Muscle of leg (tissue), 11 donors: ENCODE results near the gene RGMA. TPM values are rescaled to one million over a fixed set of nuclear protein-coding genes. Genes with fewer than 3 reads are reported as not detected.
"Not testable (repeated sequence)": the region's sequence is repeated elsewhere in the genome, so short reads cannot be mapped to it uniquely, and the experiment has no call there.

ENCODE experiments used
- DNase-seq: peaks from one replicate; pipeline ENCODE4 v3.0.0; 2013
- H3K27ac ChIP-seq: one replicate; pipeline ENCODE4 v1.5.1; 2013; ENCODE audit warnings: mild to moderate bottlenecking, low read length, control low read depth
- H3K27me3 ChIP-seq: one replicate; pipeline ENCODE4 v1.6.1; 2013; ENCODE audit warnings: low read length; ENCODE audit not compliant: control insufficient read depth, insufficient read depth
- H3K36me3 ChIP-seq: one replicate; pipeline ENCODE4 v1.6.1; 2013; ENCODE audit warnings: low read length; ENCODE audit not compliant: control insufficient read depth, insufficient read depth
- H3K4me1 ChIP-seq: one replicate; pipeline ENCODE4 v1.6.1; 2013; ENCODE audit warnings: low read length; ENCODE audit not compliant: control insufficient read depth, insufficient read depth
- H3K4me3 ChIP-seq: one replicate; pipeline ENCODE4 v1.5.1; 2013; ENCODE audit warnings: low read length, control low read depth
- H3K9me3 ChIP-seq: replicated peaks from 2 replicates; pipeline ENCODE4 v1.6.1; 2013; ENCODE audit warnings: low read depth, low read length; ENCODE audit not compliant: control insufficient read depth
- whole genome bisulfite sequencing: methylation state at CpG from one replicate; pipeline ENCODE4 v1.1.5; 2013; ENCODE audit warnings: missing lambda C conversion rate; ENCODE audit not compliant: insufficient coverage; 5-methylcytosine and 5-hydroxymethylcytosine counted together
- polyA plus RNA-seq, 8 donors: library from polyadenylated mRNA; unstranded; fragments of 120-200 nt; gene quantifications; one replicate each; pipeline versions ENCODE4 v1.2.1 to v1.2.3, GENCODE V29; 2013; ENCODE audit warnings: inconsistent platforms in 1 of 8, low replicate concordance in 1 of 8; ENCODE audit not compliant: insufficient read length in 8 of 8, insufficient read depth in 1 of 8
- total RNA-seq: library from RNA; stranded (reverse); fragments of 120-200 nt; gene quantifications from one replicate; pipeline ENCODE4 v1.2.4, GENCODE V29; 2013

The RGMA gene
- total and polyA plus RNA-seq, 9 donors: 16.4 to 90.8 (median 68.9) TPM

- peaks cover 74% of the 10 kb centered on the region for H3K4me1 ChIP-seq
- H3K4me3 ChIP-seq: peak overlapping the region; percentile 68
- H3K9me3 ChIP-seq: no peaks in the 10 kb centered on the region
- peak; percentile 71 for DNase-seq
- H3K36me3 ChIP-seq: peaks cover 26% of the 10 kb centered on the region
- peaks cover 33% of the 10 kb centered on the region for H3K27me3 ChIP-seq
- H3K27ac ChIP-seq: peak overlapping the region; percentile 39
- WGBS: 42% methylated on average over 6 of the region's 10 CpGs
Observed at GRCh38 chr15:93070132-93070531, 18.9 kb downstream of the RGMA start.

- Histone ChIP-seq H3K27ac (no peak overlapping the region), H3K4me1 (peaks cover 75% of the 10 kb centered on the region), H3K4me3 (no peak overlapping the region), H3K27me3 (peaks cover 26% of the 10 kb centered on the region), H3K36me3 (peaks cover 41% of the 10 kb centered on the region), H3K9me3 (no peaks in the 10 kb centered on the region)
- no peak for DNase-seq
- WGBS: no CpG with 5 or more reads among the region's 6 CpGs
Observed at GRCh38 chr15:93068581-93069199, 20.3 kb downstream of the RGMA start.

- WGBS: 60% methylated on average over 4 of the region's 4 CpGs
- Histone ChIP-seq H3K27ac (no peak overlapping the region), H3K4me1 (peaks cover 79% of the 10 kb centered on the region)
Observed at GRCh38 chr15:93067649-93068085, 21.3 kb downstream of the RGMA start.

GRCh38 chr15:93066834-93067648, 22.0 kb downstream of the RGMA start:
- Histone ChIP-seq H3K9me3 (no peaks in the 10 kb centered on the region), H3K27me3 (peaks cover 13% of the 10 kb centered on the region), H3K27ac (no peak overlapping the region), H3K4me3 (no peak overlapping the region), H3K36me3 (peaks cover 46% of the 10 kb centered on the region), H3K4me1 (peaks cover 86% of the 10 kb centered on the region)
- WGBS: 41% methylated on average over 5 of the region's 7 CpGs
- DNase-seq: no peak

More at GRCh38 chr15:93067649-93068085, 21.3 kb downstream of the RGMA start:
- no peak overlapping the region for H3K4me3 ChIP-seq
- DNase-seq: no peak
- H3K9me3 ChIP-seq: no peaks in the 10 kb centered on the region
- peaks cover 19% of the 10 kb centered on the region for H3K27me3 ChIP-seq
- H3K36me3 ChIP-seq: peaks cover 46% of the 10 kb centered on the region

GRCh38 chr15:93066224-93066681, 22.8 kb downstream of the RGMA start:
- DNase-seq: no peak
- Histone ChIP-seq H3K27me3 (peaks cover 6% of the 10 kb centered on the region), H3K4me3 (no peak overlapping the region), H3K4me1 (peaks cover 83% of the 10 kb centered on the region), H3K27ac (no peak overlapping the region), H3K36me3 (peaks cover 44% of the 10 kb centered on the region), H3K9me3 (no peaks in the 10 kb centered on the region)
- WGBS: 91% methylated on average over 38 of the region's 38 CpGs

GRCh38 chr15:93065641-93066045, 23.4 kb downstream of the RGMA start:
- WGBS: 91% methylated on average over 16 of the region's 23 CpGs
- Histone ChIP-seq H3K4me1 (peaks cover 83% of the 10 kb centered on the region), H3K4me3 (no peak overlapping the region), H3K27me3 (peaks cover 1% of the 10 kb centered on the region), H3K27ac (no peak overlapping the region), H3K9me3 (no peaks in the 10 kb centered on the region), H3K36me3 (peaks cover 46% of the 10 kb centered on the region)
- no peak for DNase-seq

- Histone ChIP-seq H3K27ac (peak overlapping the region; percentile 35), H3K9me3 (no peaks in the 10 kb centered on the region), H3K4me1 (peaks cover 83% of the 10 kb centered on the region), H3K4me3 (no peak overlapping the region), H3K27me3 (no peaks in the 10 kb centered on the region), H3K36me3 (peaks cover 52% of the 10 kb centered on the region)
- no peak for DNase-seq
- WGBS: 71% methylated on average over 10 of the region's 23 CpGs
Observed at GRCh38 chr15:93063796-93064690, 25.0 kb downstream of the RGMA start.

GRCh38 chr15:93063262-93063671, 25.7 kb downstream of the RGMA start:
- WGBS: 60% methylated on average over 5 of the region's 8 CpGs
- H3K27me3 ChIP-seq: no peaks in the 10 kb centered on the region
- H3K4me1 ChIP-seq: peaks cover 82% of the 10 kb centered on the region
- no peak overlapping the region for H3K4me3 ChIP-seq
- peak overlapping the region; percentile 67 for H3K27ac ChIP-seq
- no peak for DNase-seq
- H3K9me3 ChIP-seq: no peaks in the 10 kb centered on the region
- H3K36me3 ChIP-seq: peaks cover 56% of the 10 kb centered on the region

GRCh38 chr15:93062628-93063261, 26.3 kb downstream of the RGMA start:
- Histone ChIP-seq H3K36me3 (peaks cover 58% of the 10 kb centered on the region), H3K4me1 (peaks cover 79% of the 10 kb centered on the region), H3K27ac (peak overlapping the region; percentile 67)
- 37% methylated on average over 3 of the region's 13 CpGs for WGBS
- H3K4me3 ChIP-seq, DNase-seq, H3K9me3 ChIP-seq, H3K27me3 ChIP-seq: not testable (repeated sequence)
